GM18907 (cell line): ENCODE data around the gene FERD3L.

Source experiments
- ATAC-seq: cut with Tn5 transposase; IDR thresholded peaks from one replicate; pipeline ENCODE4 v1.9.1; 2021; ENCODE audit warnings: mild to moderate bottlenecking, moderate library complexity; ENCODE audit not compliant: unreplicated experiment

The FERD3L gene

DNA sequence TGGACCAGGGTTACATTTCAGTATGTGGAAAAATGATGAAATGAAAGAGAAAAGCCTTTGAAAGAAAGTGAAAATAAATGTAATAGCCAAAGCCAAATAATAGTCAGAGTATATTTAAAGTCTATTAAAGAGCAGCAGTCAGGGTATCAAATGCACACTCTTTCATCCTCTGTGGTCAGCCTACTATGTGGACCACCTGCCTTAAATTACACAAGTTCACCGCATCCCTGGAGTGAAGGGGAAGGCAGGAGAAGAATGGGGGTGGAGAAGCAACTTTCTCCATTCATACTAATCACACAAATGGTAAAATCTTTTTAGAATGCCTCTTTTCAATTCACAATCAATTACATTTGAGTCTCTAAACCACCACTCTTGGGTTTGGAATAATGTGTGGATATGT lies 43.7 kb downstream of the FERD3L start:
- no peak for ATAC-seq

- ATAC-seq = no peak
Measured at GRCh38 chr7:19099924-19100323, 45.3 kb downstream of the FERD3L start.

DNA sequence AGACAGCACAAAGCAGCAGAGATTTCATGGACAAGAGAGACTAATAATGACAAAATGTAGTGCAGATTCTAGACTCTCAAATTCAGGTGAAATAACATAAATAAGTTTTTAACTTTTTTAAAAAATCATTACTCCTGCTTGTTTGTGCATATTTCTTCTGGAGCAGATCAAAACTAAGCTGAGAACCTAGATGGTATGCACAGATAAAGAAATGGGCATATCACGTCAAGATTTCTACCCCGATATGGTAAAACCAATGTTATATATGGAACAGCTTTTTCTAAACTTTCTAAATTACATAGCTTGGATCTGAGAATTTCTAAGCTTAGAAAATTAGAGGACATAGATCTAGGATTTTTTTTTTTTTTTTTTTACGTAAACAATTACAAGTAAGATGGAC lies 46.0 kb downstream of the FERD3L start:
- no peak for ATAC-seq

- no peak for ATAC-seq
Measured at GRCh38 chr7:19098510-19098909, 46.7 kb downstream of the FERD3L start.

DNA sequence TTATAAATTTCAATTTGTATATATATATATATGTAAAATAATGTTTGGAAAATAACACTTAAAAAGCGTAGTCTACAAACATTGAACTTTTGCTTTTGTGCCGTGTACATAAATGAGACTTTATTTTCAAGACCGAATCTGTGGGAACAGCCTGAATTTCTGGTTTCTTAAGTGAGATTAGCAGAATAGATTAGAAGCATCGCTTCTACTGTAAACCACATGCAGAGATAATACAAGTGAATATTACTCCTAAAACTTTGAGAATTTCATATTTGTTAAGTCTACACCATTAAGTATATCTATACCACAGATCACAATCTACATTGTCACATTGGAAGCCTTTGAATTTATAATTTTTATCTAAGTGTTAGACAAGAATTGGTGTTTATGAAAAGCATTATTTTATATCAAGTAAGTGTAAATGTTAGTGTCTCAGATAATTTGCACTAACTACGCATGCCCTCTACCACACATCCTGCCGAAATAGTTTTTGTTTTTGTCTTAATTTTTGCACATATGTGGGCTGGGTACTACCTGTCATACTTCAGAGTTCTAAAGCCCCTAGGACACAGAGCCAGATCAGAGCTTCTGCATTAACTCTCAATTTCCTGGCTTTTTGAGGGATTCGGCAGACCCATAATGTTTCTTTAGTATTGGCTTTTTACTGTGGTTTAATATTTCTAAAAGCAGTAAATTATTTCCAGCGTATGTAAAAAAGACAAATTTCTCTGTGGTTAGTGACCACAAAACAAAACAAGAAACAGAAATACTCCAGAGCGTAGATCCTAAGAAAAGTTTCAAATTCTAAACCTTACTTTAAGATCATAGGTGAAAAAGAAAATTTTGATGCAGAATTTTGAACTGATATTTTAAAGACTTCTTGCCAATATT lies 47.8 kb downstream of the FERD3L start:
- ATAC-seq = no peak

GRCh38 chr7:19095353-19095860 lies 49.8 kb downstream of the FERD3L start:
- no peak for ATAC-seq
